Suprapubic skin (tissue), 4 donors: Measurements from ENCODE around the gene GPR35. TPM values are rescaled to one million over a fixed set of nuclear protein-coding genes. Genes with fewer than 3 reads are reported as not detected.

ENCODE experiments used
- DNase-seq, 2 donors: peaks; one replicate each; pipeline ENCODE4 v3.0.0-alpha.2; 2019; ENCODE audit warnings: low spot score in 2 of 2
- H3K27ac ChIP-seq: fragments of 200-600 bp; sonication (generic); one replicate; pipeline ENCODE4 v1.5.1; 2019
- H3K27me3 ChIP-seq: fragments of 200-600 bp; sonication (generic); one replicate; pipeline ENCODE4 v1.5.1; 2019
- H3K36me3 ChIP-seq: fragments of 200-600 bp; sonication (generic); one replicate; pipeline ENCODE4 v1.5.1; 2019
- H3K4me1 ChIP-seq: fragments of 200-600 bp; sonication (generic); one replicate; pipeline ENCODE4 v1.5.1; 2019
- H3K4me3 ChIP-seq: fragments of 200-600 bp; sonication (generic); one replicate; pipeline ENCODE4 v1.5.1; 2019; ENCODE audit warnings: mild to moderate bottlenecking
- H3K9me3 ChIP-seq: fragments of 200-600 bp; sonication (generic); one replicate; pipeline ENCODE4 v1.5.1; 2019
- CTCF ChIP-seq, 2 donors: fragments of 200-600 bp in 1 of 2; fragments of 450-650 bp in 1 of 2; sonication (generic) in 1 of 2; IDR thresholded peaks; one replicate each; pipeline ENCODE4 v1.5.1; 2016 to 2019; ENCODE audit warnings: antibody characterized with exemption in 2 of 2, mild to moderate bottlenecking in 1 of 2, moderate library complexity in 1 of 2
- EP300 ChIP-seq: sonication (generic); formaldehyde crosslinking; IDR thresholded peaks from one replicate; pipeline ENCODE4 v1.6.1; 2017; ENCODE audit warnings: antibody characterized with exemption
- POLR2A ChIP-seq, 2 donors: fragments of 450-650 bp; IDR thresholded peaks; one replicate each; pipeline ENCODE4 v1.6.1; 2017; ENCODE audit warnings: antibody characterized with exemption in 2 of 2, mild to moderate bottlenecking in 2 of 2, moderate library complexity in 2 of 2
- POLR2AphosphoS5 ChIP-seq, 3 donors: sonication (generic); formaldehyde crosslinking; IDR thresholded peaks; one replicate each; pipeline ENCODE4 v1.6.1; 2017; ENCODE audit warnings: antibody characterized with exemption in 3 of 3
- WGBS: methylation state at CpG from one replicate; pipeline ENCODE4 v1.1.5; 2018; 5-methylcytosine and 5-hydroxymethylcytosine counted together
- total RNA-seq, 4 donors: library from RNA; depleted of rRNA; stranded (reverse); fragments of >200 nt; gene quantifications; one replicate each; pipeline ENCODE4 v1.1.0, GENCODE V29; 2016

The GPR35 gene
- total RNA-seq, 4 donors from 2014 or later, result 1.4 to 7.5 (median 2.5) TPM

DNA sequence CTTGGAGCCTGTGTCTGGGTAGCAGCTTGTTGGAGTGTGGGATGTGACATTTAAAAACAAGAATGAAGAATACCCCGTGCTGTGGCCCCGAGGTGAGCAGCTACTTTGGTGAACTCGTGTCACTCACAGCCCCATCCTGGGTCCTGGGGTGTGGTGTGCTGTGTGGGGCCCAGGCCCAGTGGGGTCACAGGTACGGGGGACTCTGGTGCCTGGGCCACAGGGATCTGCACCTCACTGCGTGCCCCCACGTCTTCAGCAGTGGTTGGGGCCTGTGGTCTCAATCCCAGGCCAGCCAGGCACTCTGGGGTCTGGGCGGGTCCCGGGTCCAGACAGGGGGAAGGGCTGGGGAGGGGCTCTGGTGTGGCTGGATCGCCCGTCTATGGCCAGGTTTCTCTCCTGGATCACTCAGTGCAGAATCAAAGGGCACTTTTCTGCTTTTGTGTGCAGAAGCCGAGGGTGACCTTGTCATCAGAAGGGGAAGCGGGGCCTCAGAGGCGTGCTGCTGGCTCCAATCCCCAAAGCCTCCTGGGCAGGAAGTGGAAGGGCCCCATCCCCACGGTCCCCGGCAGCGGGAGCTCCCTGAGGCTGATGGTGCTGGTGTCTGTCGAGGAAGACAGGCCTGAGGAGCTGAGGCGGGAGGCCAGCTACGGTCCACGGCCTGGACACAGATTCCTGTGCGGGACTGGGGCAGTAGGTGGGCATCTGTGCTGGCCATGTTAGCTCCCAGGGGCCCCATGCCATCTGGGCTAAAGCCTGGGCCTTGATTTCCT is 1.4 kb downstream of the GPR35 start:
- WGBS, result 76% methylated on average over 6 of the region's 21 CpGs
- Histone ChIP-seq H3K9me3 (no peaks in the 10 kb centered on the region), H3K4me1 (peaks cover 5% of the 10 kb centered on the region), H3K27ac (no peak overlapping the region), H3K27me3 (no peaks in the 10 kb centered on the region), H3K4me3 (no peak overlapping the region), H3K36me3 (no peaks in the 10 kb centered on the region)
- TF ChIP-seq EP300 (no peak), POLR2A (IDR thresholded peaks at IDR 0.05) (no peak), CTCF (IDR thresholded peaks at IDR 0.05) (no peak), POLR2AphosphoS5 (IDR thresholded peaks at IDR 0.05) (no peak)
- DNase-seq, result peak; percentile 57 to 77

- 82% methylated on average over 7 of the region's 17 CpGs for WGBS
- H3K9me3 ChIP-seq, result no peaks in the 10 kb centered on the region
- TF ChIP-seq POLR2A (IDR thresholded peaks at IDR 0.05) (no peak), POLR2AphosphoS5 (IDR thresholded peaks at IDR 0.05) (no peak), CTCF (IDR thresholded peaks at IDR 0.05) (no peak), EP300 (no peak)
- no peak overlapping the region for H3K27ac ChIP-seq
- H3K36me3 ChIP-seq, result no peaks in the 10 kb centered on the region
- no peak overlapping the region for H3K4me3 ChIP-seq
- DNase-seq, result peak; percentile 42 to 63
- no peaks in the 10 kb centered on the region for H3K27me3 ChIP-seq
- peaks cover 5% of the 10 kb centered on the region for H3K4me1 ChIP-seq
These were observed 2.6 kb downstream of the GPR35 start for GRCh38 chr2:240627736-240628506.

GRCh38 chr2:240628507-240628807 is 3.2 kb downstream of the GPR35 start:
- Histone ChIP-seq H3K36me3 (no peaks in the 10 kb centered on the region), H3K27ac (no peak overlapping the region), H3K27me3 (no peaks in the 10 kb centered on the region), H3K4me1 (peaks cover 5% of the 10 kb centered on the region), H3K9me3 (no peaks in the 10 kb centered on the region), H3K4me3 (no peak overlapping the region)
- no peak for DNase-seq
- no peak for TF ChIP-seq EP300
- no peak for TF ChIP-seq POLR2AphosphoS5 (IDR thresholded peaks at IDR 0.05)
- TF ChIP-seq POLR2A (IDR thresholded peaks at IDR 0.05), result no peak
- no peak for TF ChIP-seq CTCF (IDR thresholded peaks at IDR 0.05)
- WGBS, result no CpG with 5 or more reads among the region's 7 CpGs

- WGBS, result 86% methylated on average over 15 of the region's 20 CpGs
- no peak overlapping the region for H3K27ac ChIP-seq
- peaks cover 5% of the 10 kb centered on the region for H3K4me1 ChIP-seq
- no peaks in the 10 kb centered on the region for H3K9me3 ChIP-seq
- no peaks in the 10 kb centered on the region for H3K36me3 ChIP-seq
- TF ChIP-seq POLR2A (IDR thresholded peaks at IDR 0.05), result no peak
- no peak for TF ChIP-seq EP300
- TF ChIP-seq POLR2AphosphoS5 (IDR thresholded peaks at IDR 0.05), result no peak
- no peak for TF ChIP-seq CTCF (IDR thresholded peaks at IDR 0.05)
- no peak overlapping the region for H3K4me3 ChIP-seq
- no peaks in the 10 kb centered on the region for H3K27me3 ChIP-seq
- peak; percentile 46 to 74 for DNase-seq
These were observed 3.7 kb downstream of the GPR35 start for GRCh38 chr2:240628808-240629618.

DNA sequence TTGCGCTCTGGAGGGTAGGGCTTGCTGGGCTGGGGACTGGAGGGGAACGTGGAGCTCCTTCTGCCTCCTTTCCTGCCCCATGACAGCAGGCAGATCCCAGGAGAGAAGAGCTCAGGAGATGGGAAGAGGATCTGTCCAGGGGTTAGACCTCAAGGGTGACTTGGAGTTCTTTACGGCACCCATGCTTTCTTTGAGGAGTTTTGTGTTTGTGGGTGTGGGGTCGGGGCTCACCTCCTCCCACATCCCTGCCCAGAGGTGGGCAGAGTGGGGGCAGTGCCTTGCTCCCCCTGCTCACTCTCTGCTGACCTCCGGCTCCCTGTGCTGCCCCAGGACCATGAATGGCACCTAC is 4.3 kb downstream of the GPR35 start:
- TF ChIP-seq CTCF (IDR thresholded peaks at IDR 0.05) (no peak), EP300 (no peak), POLR2AphosphoS5 (IDR thresholded peaks at IDR 0.05) (no peak), POLR2A (IDR thresholded peaks at IDR 0.05) (no peak)
- DNase-seq, result no peak
- 67% methylated on average over 5 of the region's 5 CpGs for WGBS

More for the DNA sequence above, 4.3 kb downstream of the GPR35 start:
- Histone ChIP-seq H3K4me3 (no peak overlapping the region), H3K9me3 (no peaks in the 10 kb centered on the region), H3K27ac (no peak overlapping the region), H3K27me3 (no peaks in the 10 kb centered on the region), H3K36me3 (no peaks in the 10 kb centered on the region), H3K4me1 (peaks cover 5% of the 10 kb centered on the region)
